KMS-11 (cell line): Measurements from ENCODE around the gene INVS.

Source experiments
- H2AFZ ChIP-seq: fragments of 200-600 bp; sonication (generic); 2 replicates; pipeline ENCODE4 v1.6.1; 2016; ENCODE audit warnings: antibody characterized with exemption, mixed run types, low read depth
- H3K27ac ChIP-seq: fragments of 200-600 bp; sonication (generic); 2 replicates; pipeline ENCODE4 v1.6.1; 2016; ENCODE audit warnings: mild to moderate bottlenecking, mixed run types
- H3K27me3 ChIP-seq: fragments of 200-600 bp; sonication (generic); 2 replicates; pipeline ENCODE4 v1.6.1; 2017; ENCODE audit warnings: mild to moderate bottlenecking, low read depth, mixed run types, moderate library complexity; ENCODE audit not compliant: insufficient read depth
- H3K36me3 ChIP-seq: fragments of 200-600 bp; sonication (generic); 2 replicates; pipeline ENCODE4 v1.6.1; 2017; ENCODE audit warnings: mild to moderate bottlenecking, mixed run types; ENCODE audit not compliant: insufficient read depth
- H3K4me1 ChIP-seq: fragments of 200-600 bp; sonication (generic); 2 replicates; pipeline ENCODE4 v1.6.1; 2016; ENCODE audit warnings: mild to moderate bottlenecking, low read depth, mixed run types; ENCODE audit not compliant: poor library complexity, severe bottlenecking
- H3K4me2 ChIP-seq: fragments of 200-600 bp; sonication (generic); 2 replicates; pipeline ENCODE4 v1.7.0; 2016; ENCODE audit warnings: mild to moderate bottlenecking, mixed run types
- H3K4me3 ChIP-seq: fragments of 200-600 bp; sonication (generic); IDR thresholded peaks from 2 replicates; pipeline ENCODE4 v1.6.1; 2017; ENCODE audit warnings: low read depth, low read length, mixed read lengths; ENCODE audit not compliant: insufficient read depth
- H3K79me2 ChIP-seq: fragments of 200-600 bp; sonication (generic); 2 replicates; pipeline ENCODE4 v1.6.1; 2016; ENCODE audit warnings: low read depth, mixed run types; ENCODE audit not compliant: insufficient read depth
- H3K9ac ChIP-seq: fragments of 200-600 bp; sonication (generic); 2 replicates; pipeline ENCODE4 v1.6.1; 2016; ENCODE audit warnings: mild to moderate bottlenecking, mixed run types
- H4K20me1 ChIP-seq: fragments of 200-600 bp; sonication (generic); 2 replicates; pipeline ENCODE4 v1.6.1; 2016; ENCODE audit warnings: mild to moderate bottlenecking, mixed run types; ENCODE audit not compliant: insufficient read depth
- CTCF ChIP-seq: fragments of 200-600 bp; sonication (generic); conservative IDR thresholded peaks from 2 replicates; pipeline ENCODE4 v1.6.1; 2017; ENCODE audit warnings: low read depth, mild to moderate bottlenecking, antibody characterized with exemption, low read length, moderate library complexity, mixed read lengths

Gene INVS

GRCh38 chr9:100213730-100214477 is 114.9 kb downstream of the INVS start:
- no peaks in the 10 kb centered on the region for H3K79me2 ChIP-seq
- no peaks in the 10 kb centered on the region for H3K36me3 ChIP-seq
- no peak overlapping the region for H2AFZ ChIP-seq
- no peak overlapping the region for H3K4me2 ChIP-seq
- no peaks in the 10 kb centered on the region for H3K27me3 ChIP-seq
- H3K9ac ChIP-seq, result no peak overlapping the region
- H4K20me1 ChIP-seq, result no peaks in the 10 kb centered on the region
- H3K27ac ChIP-seq, result no peak overlapping the region
- H3K4me3 ChIP-seq, result no peak overlapping the region
- no peaks in the 10 kb centered on the region for H3K4me1 ChIP-seq
- no peak for TF ChIP-seq CTCF

- Histone ChIP-seq H3K27ac (no peak overlapping the region), H3K4me3 (no peak overlapping the region), H3K27me3 (no peaks in the 10 kb centered on the region), H3K36me3 (no peaks in the 10 kb centered on the region), H4K20me1 (no peaks in the 10 kb centered on the region), H2AFZ (no peak overlapping the region), H3K4me1 (peaks cover 19% of the 10 kb centered on the region), H3K79me2 (no peaks in the 10 kb centered on the region), H3K4me2 (no peak overlapping the region), H3K9ac (no peak overlapping the region)
- TF ChIP-seq CTCF, result peak; percentile 88
Measured at GRCh38 chr9:100216178-100216787, 117.2 kb downstream of the INVS start.

GRCh38 chr9:100217536-100217935 is 118.5 kb downstream of the INVS start:
- no peak overlapping the region for H3K9ac ChIP-seq
- H3K4me1 ChIP-seq, result peaks cover 32% of the 10 kb centered on the region
- H4K20me1 ChIP-seq, result no peaks in the 10 kb centered on the region
- no peaks in the 10 kb centered on the region for H3K36me3 ChIP-seq
- H3K4me3 ChIP-seq, result no peak overlapping the region
- no peak overlapping the region for H3K4me2 ChIP-seq
- TF ChIP-seq CTCF, result no peak
- no peaks in the 10 kb centered on the region for H3K27me3 ChIP-seq
- H2AFZ ChIP-seq, result no peak overlapping the region
- no peak overlapping the region for H3K27ac ChIP-seq
- H3K79me2 ChIP-seq, result no peaks in the 10 kb centered on the region

- no peak overlapping the region for H3K27ac ChIP-seq
- TF ChIP-seq CTCF, result no peak
- H4K20me1 ChIP-seq, result no peaks in the 10 kb centered on the region
- H3K27me3 ChIP-seq, result no peaks in the 10 kb centered on the region
- H3K9ac ChIP-seq, result no peak overlapping the region
- no peaks in the 10 kb centered on the region for H3K79me2 ChIP-seq
- no peaks in the 10 kb centered on the region for H3K36me3 ChIP-seq
- H3K4me1 ChIP-seq, result peaks cover 34% of the 10 kb centered on the region
- H2AFZ ChIP-seq, result no peak overlapping the region
- no peak overlapping the region for H3K4me3 ChIP-seq
- no peak overlapping the region for H3K4me2 ChIP-seq
Measured at GRCh38 chr9:100219347-100219746, 120.3 kb downstream of the INVS start.
